ENCODE data around the gene JTB. TPM values are rescaled to one million over a fixed set of nuclear protein-coding genes. Genes with fewer than 3 reads are reported as not detected.

Gene JTB
- total RNA-seq, 2 experiments from 2014 or later, result 124 to 178 TPM

DNA sequence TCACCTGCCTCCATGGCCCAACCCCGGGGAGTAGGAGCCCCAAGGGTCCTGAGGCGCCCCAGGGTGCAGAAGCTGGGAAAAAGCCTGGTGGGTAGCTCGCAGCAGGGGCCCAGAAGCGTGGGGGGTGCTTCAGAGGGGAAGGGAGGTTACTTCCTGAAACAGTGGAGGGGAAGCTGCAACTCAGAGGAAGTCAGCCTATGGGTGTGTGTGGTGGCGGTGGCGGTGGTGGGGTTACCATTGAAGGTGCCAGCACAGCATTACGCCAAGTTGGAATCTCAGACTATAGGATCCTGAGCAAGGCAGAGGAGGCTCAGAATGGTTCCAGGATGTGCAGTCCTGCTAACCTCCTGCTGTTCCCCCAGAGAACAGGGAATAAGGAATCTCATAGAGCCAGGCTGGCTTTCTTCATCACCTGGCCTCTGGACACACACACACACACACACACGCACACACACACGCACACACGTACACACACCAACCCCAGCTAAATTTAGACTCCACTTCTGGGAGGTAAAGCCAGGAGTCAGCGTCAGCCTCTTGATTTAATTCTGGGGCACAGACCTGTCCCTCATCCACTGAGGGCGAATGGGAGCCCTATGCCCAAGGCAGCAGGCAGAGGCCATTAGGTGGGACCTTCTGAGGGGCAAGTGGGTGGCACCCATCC lies 32.2 kb downstream of the JTB start:
- Histone ChIP-seq H3K27ac (ENCODE audit: low read depth, low read length, poor library complexity, severe bottlenecking) (peak overlapping the region; percentile 92), H3K4me3 (ENCODE audit: low read depth, low read length, poor library complexity, severe bottlenecking) (peak overlapping the region; percentile 86), H3K36me3 (ENCODE audit: insufficient read depth, low read length) (peaks cover 74% of the 10 kb centered on the region), H3K4me2 (ENCODE audit: low read length) (peak overlapping the region; percentile 96), H3K4me1 (ENCODE audit: insufficient read depth, low read length, poor library complexity, severe bottlenecking) (peaks cover 35% of the 10 kb centered on the region), H3K79me2 (ENCODE audit: insufficient read depth, low read depth, low read length) (peaks cover 20% of the 10 kb centered on the region), H2AFZ (ENCODE audit: low read length) (no peak overlapping the region; the same call in 1 of the 2 replicates), H4K20me1 (ENCODE audit: insufficient read depth, low read length) (no peaks in the 10 kb centered on the region), H3K9me2 (ENCODE audit: insufficient read depth, low read length) (no peaks in the 10 kb centered on the region), H3K9me3 (ENCODE audit: low read length) (no peaks in the 10 kb centered on the region)
- POLR2A ChIA-PET, result interaction anchor here (0.5 to 4.2 kb wide), 11 partner anchors 16 to 162 kb away, joined by 3 to 32 read pairs (median 4); partner anchors contain the start of genes CREB3L4, GATAD2B and SLC39A1
- BruUV-seq (replicated peaks), result no TSS peak
- intact Hi-C loops (cut with micrococcal nuclease; ENCODE audit: unreplicated experiment), result loop anchor here (1.0 kb wide), 1 partner anchor 124 kb away; no protein-coding TSS in a partner anchor
- CTCF ChIA-PET (ENCODE audit: unreplicated experiment), result interaction anchor here (1.3 kb wide), 2 partner anchors 22 kb away, joined by 4 to 6 read pairs; partner anchors contain the start of genes CREB3L4 and GATAD2B
- no peak for TF ChIP-seq EZH2phosphoT487 (IDR thresholded peaks at IDR 0.05; ENCODE audit: borderline replicate concordance, low read depth, low read length)
- TF ChIP-seq, protein P1, sequence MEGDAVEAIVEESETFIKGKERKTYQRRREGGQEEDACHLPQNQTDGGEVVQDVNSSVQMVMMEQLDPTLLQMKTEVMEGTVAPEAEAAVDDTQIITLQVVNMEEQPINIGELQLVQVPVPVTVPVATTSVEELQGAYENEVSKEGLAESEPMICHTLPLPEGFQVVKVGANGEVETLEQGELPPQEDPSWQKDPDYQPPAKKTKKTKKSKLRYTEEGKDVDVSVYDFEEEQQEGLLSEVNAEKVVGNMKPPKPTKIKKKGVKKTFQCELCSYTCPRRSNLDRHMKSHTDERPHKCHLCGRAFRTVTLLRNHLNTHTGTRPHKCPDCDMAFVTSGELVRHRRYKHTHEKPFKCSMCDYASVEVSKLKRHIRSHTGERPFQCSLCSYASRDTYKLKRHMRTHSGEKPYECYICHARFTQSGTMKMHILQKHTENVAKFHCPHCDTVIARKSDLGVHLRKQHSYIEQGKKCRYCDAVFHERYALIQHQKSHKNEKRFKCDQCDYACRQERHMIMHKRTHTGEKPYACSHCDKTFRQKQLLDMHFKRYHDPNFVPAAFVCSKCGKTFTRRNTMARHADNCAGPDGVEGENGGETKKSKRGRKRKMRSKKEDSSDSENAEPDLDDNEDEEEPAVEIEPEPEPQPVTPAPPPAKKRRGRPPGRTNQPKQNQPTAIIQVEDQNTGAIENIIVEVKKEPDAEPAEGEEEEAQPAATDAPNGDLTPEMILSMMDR (conservative IDR thresholded peaks at IDR 0.05; ENCODE audit: low read length), result no peak
- peak; percentile 84 for DNase-seq (ENCODE audit: low spot score)

DNA sequence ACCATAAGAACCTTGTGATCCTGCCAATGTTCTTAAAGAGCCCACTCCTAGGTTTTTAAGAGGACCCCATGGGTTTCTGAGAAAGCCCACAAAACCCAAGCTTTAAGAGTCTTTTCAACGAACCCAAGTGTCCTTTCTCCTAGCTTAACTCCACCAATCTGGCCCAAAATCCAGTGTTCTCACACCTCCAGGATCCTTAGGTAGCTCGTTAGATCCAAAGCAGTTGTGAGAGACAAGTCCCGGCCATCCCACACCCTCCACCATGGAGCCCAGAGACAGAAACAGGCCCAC lies 32.7 kb downstream of the JTB start:
- Histone ChIP-seq H3K4me2 (ENCODE audit: low read length) (peak overlapping the region; percentile 96), H3K79me2 (ENCODE audit: insufficient read depth, low read depth, low read length) (peaks cover 20% of the 10 kb centered on the region), H3K9me2 (ENCODE audit: insufficient read depth, low read length) (no peaks in the 10 kb centered on the region), H4K20me1 (ENCODE audit: insufficient read depth, low read length) (no peaks in the 10 kb centered on the region), H3K27ac (ENCODE audit: low read depth, low read length, poor library complexity, severe bottlenecking) (peak overlapping the region; percentile 92), H3K36me3 (ENCODE audit: insufficient read depth, low read length) (peaks cover 74% of the 10 kb centered on the region), H3K4me1 (ENCODE audit: insufficient read depth, low read length, poor library complexity, severe bottlenecking) (peaks cover 35% of the 10 kb centered on the region), H3K4me3 (ENCODE audit: low read depth, low read length, poor library complexity, severe bottlenecking) (peak overlapping the region; percentile 86), H2AFZ (ENCODE audit: low read length) (no peak overlapping the region; the same call in 1 of the 2 replicates), H3K9me3 (ENCODE audit: low read length) (no peaks in the 10 kb centered on the region)
- ChIA-PET POLR2A (interaction anchor here (0.5 to 4.2 kb wide), 12 partner anchors 16 to 223 kb away, joined by 3 to 32 read pairs (median 4); partner anchors contain the start of genes CREB3L4, GATAD2B and SLC39A1), CTCF (ENCODE audit: unreplicated experiment) (interaction anchor here (0.5 to 1.3 kb wide), 2 partner anchors 19 to 22 kb away, joined by 4 read pairs; partner anchors contain the start of genes GATAD2B and SLC39A1)
- TF ChIP-seq, protein P1 (conservative IDR thresholded peaks at IDR 0.05; ENCODE audit: low read length), result no peak
- TF ChIP-seq EZH2phosphoT487 (IDR thresholded peaks at IDR 0.05; ENCODE audit: borderline replicate concordance, low read depth, low read length), result no peak
- BruUV-seq (replicated peaks), result TSS peak; percentile 69
- DNase-seq (ENCODE audit: low spot score), result no peak
- intact Hi-C loops (cut with micrococcal nuclease; ENCODE audit: unreplicated experiment), result loop anchor here (1.0 kb wide), 1 partner anchor 123 kb away; no protein-coding TSS in a partner anchor

Data from OCI-LY7 (cell line).